ENCODE data around the gene MRGPRF. TPM values are rescaled to one million over a fixed set of nuclear protein-coding genes. Genes with fewer than 3 reads are reported as not detected.
A peak's percentile ranks its signal among the peaks of the same experiment; 100 is the strongest.
"Not testable (repeated sequence)": the region's sequence is repeated elsewhere in the genome, so short reads cannot be mapped to it uniquely, and the experiment has no call there.

MRGPRF gene
- total RNA-seq, 1 experiment from 2014 or later: 0.35 TPM

- Histone ChIP-seq H3K79me2 (ENCODE audit: low read depth) (no peaks in the 10 kb centered on the region), H3F3A (ENCODE audit: insufficient read depth, low read depth) (no peaks in the 10 kb centered on the region), H3K4me1 (replicated peaks; ENCODE audit: insufficient read depth) (no peaks in the 10 kb centered on the region), H3K36me3 (ENCODE audit: low read depth) (no peaks in the 10 kb centered on the region), H3K4me2 (no peak overlapping the region), H3K9me3 (ENCODE audit: insufficient read depth, low read depth) (no peaks in the 10 kb centered on the region; the same call in 1 of the 2 replicates), H3K27ac (no peak overlapping the region), H2AFZ (no peak overlapping the region), H3K9me2 (ENCODE audit: insufficient read depth) (no peaks in the 10 kb centered on the region), H3K4me3 (no peak overlapping the region), H3K27me3 (ENCODE audit: insufficient read depth, low read depth) (peaks cover 15% of the 10 kb centered on the region; the same call in 1 of the 2 replicates), H4K20me1 (ENCODE audit: insufficient read depth) (0 out of 2 replicates have a peak, but pooled peaks cover 4% of the 10 kb centered on the region)
- DNase-seq: no peak
- CTCF ChIA-PET: no interaction called here
- POLR2A ChIA-PET (ENCODE audit: unreplicated experiment): no interaction called here
- intact Hi-C loops (cut with micrococcal nuclease; ENCODE audit: unreplicated experiment): no loop called here
- BruUV-seq (replicated peaks): no TSS peak
- TF ChIP-seq EZH2 (IDR thresholded peaks at IDR 0.05; ENCODE audit: low read depth): no peak
- TF ChIP-seq, protein P1, sequence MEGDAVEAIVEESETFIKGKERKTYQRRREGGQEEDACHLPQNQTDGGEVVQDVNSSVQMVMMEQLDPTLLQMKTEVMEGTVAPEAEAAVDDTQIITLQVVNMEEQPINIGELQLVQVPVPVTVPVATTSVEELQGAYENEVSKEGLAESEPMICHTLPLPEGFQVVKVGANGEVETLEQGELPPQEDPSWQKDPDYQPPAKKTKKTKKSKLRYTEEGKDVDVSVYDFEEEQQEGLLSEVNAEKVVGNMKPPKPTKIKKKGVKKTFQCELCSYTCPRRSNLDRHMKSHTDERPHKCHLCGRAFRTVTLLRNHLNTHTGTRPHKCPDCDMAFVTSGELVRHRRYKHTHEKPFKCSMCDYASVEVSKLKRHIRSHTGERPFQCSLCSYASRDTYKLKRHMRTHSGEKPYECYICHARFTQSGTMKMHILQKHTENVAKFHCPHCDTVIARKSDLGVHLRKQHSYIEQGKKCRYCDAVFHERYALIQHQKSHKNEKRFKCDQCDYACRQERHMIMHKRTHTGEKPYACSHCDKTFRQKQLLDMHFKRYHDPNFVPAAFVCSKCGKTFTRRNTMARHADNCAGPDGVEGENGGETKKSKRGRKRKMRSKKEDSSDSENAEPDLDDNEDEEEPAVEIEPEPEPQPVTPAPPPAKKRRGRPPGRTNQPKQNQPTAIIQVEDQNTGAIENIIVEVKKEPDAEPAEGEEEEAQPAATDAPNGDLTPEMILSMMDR (conservative IDR thresholded peaks at IDR 0.05): no peak
Observed at GRCh38 chr11:68976095-68976494, 37.0 kb downstream of the MRGPRF start.

- BruUV-seq (replicated peaks): no TSS peak
- Histone ChIP-seq H3K9me2 (ENCODE audit: insufficient read depth) (no peaks in the 10 kb centered on the region), H3K27ac (no peak overlapping the region), H2AFZ (peak overlapping the region; percentile 62), H3K4me1 (replicated peaks; ENCODE audit: insufficient read depth) (no peaks in the 10 kb centered on the region), H3K4me2 (no peak overlapping the region), H3K4me3 (no peak overlapping the region), H4K20me1 (ENCODE audit: insufficient read depth) (0 out of 2 replicates have a peak, but pooled peaks cover 4% of the 10 kb centered on the region), H3F3A (ENCODE audit: insufficient read depth, low read depth) (no peaks in the 10 kb centered on the region), H3K79me2 (ENCODE audit: low read depth) (no peaks in the 10 kb centered on the region), H3K9me3 (ENCODE audit: insufficient read depth, low read depth) (no peaks in the 10 kb centered on the region; the same call in 1 of the 2 replicates), H3K27me3 (ENCODE audit: insufficient read depth, low read depth) (peaks cover 25% of the 10 kb centered on the region; the same call in 1 of the 2 replicates), H3K36me3 (ENCODE audit: low read depth) (no peaks in the 10 kb centered on the region)
- no peak for DNase-seq
- TF ChIP-seq EZH2 (IDR thresholded peaks at IDR 0.05; ENCODE audit: low read depth): no peak
- TF ChIP-seq, protein P1 (conservative IDR thresholded peaks at IDR 0.05): no peak
- ChIA-PET POLR2A (ENCODE audit: unreplicated experiment) (no interaction called here), CTCF (no interaction called here)
- intact Hi-C loops (cut with micrococcal nuclease; ENCODE audit: unreplicated experiment): no loop called here
Observed at GRCh38 chr11:68974421-68975194, 38.4 kb downstream of the MRGPRF start.

DNA sequence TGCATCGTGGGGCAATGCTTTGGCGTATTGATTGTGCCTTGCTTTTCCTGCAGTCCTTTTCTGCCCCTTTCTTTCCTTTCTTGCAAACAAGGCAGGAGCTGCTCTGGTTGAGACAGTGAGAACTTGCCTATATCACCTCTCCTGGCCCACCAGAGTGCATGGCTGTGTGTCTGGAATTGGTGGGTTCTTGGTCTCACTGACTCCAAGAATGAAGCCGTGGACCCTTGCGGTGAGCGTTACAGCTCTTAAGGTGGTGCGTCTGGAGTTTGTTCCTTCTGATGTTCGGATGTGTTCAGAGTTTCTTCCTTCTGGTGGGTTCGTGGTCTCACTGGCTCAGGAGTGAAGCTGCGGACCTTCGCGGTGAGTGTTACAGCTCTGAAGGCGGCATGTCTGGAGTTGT, 39.3 kb downstream of the MRGPRF start:
- H3K36me3 ChIP-seq (ENCODE audit: low read depth); H3K4me2 ChIP-seq; H3K4me3 ChIP-seq; H3K9me3 ChIP-seq (ENCODE audit: insufficient read depth, low read depth); DNase-seq; BruUV-seq (replicated peaks); intact Hi-C loops (cut with micrococcal nuclease; ENCODE audit: unreplicated experiment); H3F3A ChIP-seq (ENCODE audit: insufficient read depth, low read depth); H4K20me1 ChIP-seq (ENCODE audit: insufficient read depth); POLR2A ChIA-PET (ENCODE audit: unreplicated experiment); H3K9me2 ChIP-seq (ENCODE audit: insufficient read depth); H3K4me1 ChIP-seq (replicated peaks; ENCODE audit: insufficient read depth); H3K79me2 ChIP-seq (ENCODE audit: low read depth); H2AFZ ChIP-seq; H3K27ac ChIP-seq: not testable (repeated sequence)
- H3K27me3 ChIP-seq (ENCODE audit: insufficient read depth, low read depth): peaks cover 25% of the 10 kb centered on the region; the same call in 1 of the 2 replicates
- CTCF ChIA-PET: interaction anchor here (0.6 kb wide), 1 partner anchor 49 kb away, joined by 4 read pairs; no protein-coding TSS in a partner anchor

Measured in PC-9 (cell line).